ENCODE results near the gene UBE2Q2.
"Not testable (repeated sequence)": the region's sequence is repeated elsewhere in the genome, so short reads cannot be mapped to it uniquely, and the experiment has no call there.

Gene UBE2Q2

DNA sequence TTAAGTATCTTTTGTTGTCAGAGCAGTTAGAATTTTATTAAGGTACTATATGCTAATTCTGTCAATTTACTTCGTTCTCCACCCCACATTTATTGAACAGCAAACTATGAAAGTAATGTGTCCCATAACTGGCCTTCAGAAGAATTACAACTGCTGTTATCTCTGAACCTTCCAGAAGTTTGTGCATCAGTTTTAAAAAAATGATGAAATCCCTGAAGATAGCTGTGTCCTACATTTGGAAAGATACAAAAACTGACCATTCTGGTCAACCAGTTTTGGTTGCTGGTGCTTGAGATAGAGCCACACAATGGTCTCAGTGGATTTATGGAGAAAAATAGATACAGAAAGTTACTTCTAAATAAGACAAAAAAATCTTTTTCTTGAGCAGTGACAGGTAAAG lies 5.9 kb downstream of the UBE2Q2 start:
- no peaks in the 10 kb centered on the region for H3K27me3 ChIP-seq (ENCODE audit: insufficient read depth, poor library complexity, severe bottlenecking)
- no peaks in the 10 kb centered on the region for H3K9me3 ChIP-seq (ENCODE audit: severe bottlenecking)
- peaks cover 30% of the 10 kb centered on the region for H3K4me1 ChIP-seq (ENCODE audit: insufficient read depth, poor library complexity, severe bottlenecking)
- DNase-seq (ENCODE audit: low spot score) (no peak), ATAC-seq (ENCODE audit: low read depth) (no peak)
- no peak for TF ChIP-seq CTCF (IDR thresholded peaks at IDR 0.05; ENCODE audit: poor library complexity, severe bottlenecking)
- H3K4me3 ChIP-seq (ENCODE audit: severe bottlenecking), result no peak overlapping the region
- no peak overlapping the region for H3K27ac ChIP-seq (ENCODE audit: poor library complexity, severe bottlenecking)
- H3K36me3 ChIP-seq (ENCODE audit: low read depth), result peaks cover 15% of the 10 kb centered on the region

DNA sequence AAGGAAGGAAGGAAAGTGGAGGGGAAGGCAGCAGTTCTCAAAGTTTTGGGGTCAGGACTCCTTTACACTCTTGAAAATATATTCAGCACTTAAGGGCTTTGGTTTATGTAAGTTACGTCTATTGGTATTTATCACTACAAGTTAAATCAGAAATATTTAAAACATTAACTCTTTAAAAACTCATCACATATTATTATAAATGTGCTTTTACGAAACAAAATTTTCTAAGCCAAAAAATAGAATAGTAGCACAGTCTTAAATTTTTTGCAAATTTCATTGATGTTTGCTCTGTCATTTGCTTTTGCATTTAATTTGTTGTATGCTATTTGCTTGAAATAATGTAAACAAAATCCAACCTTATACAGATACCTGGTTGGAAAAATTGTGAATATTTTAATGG lies 7.5 kb downstream of the UBE2Q2 start:
- H3K4me1 ChIP-seq (ENCODE audit: insufficient read depth, poor library complexity, severe bottlenecking), result peaks cover 21% of the 10 kb centered on the region
- no peaks in the 10 kb centered on the region for H3K9me3 ChIP-seq (ENCODE audit: severe bottlenecking)
- TF ChIP-seq CTCF (IDR thresholded peaks at IDR 0.05; ENCODE audit: poor library complexity, severe bottlenecking), result no peak
- H3K4me3 ChIP-seq (ENCODE audit: severe bottlenecking), result no peak overlapping the region
- ATAC-seq (ENCODE audit: low read depth) (no peak), DNase-seq (ENCODE audit: low spot score) (no peak)
- peaks cover 29% of the 10 kb centered on the region for H3K36me3 ChIP-seq (ENCODE audit: low read depth)
- no peak overlapping the region for H3K27ac ChIP-seq (ENCODE audit: poor library complexity, severe bottlenecking)
- no peaks in the 10 kb centered on the region for H3K27me3 ChIP-seq (ENCODE audit: insufficient read depth, poor library complexity, severe bottlenecking)

- H3K4me3 ChIP-seq (ENCODE audit: severe bottlenecking); ATAC-seq (ENCODE audit: low read depth); H3K27ac ChIP-seq (ENCODE audit: poor library complexity, severe bottlenecking); H3K9me3 ChIP-seq (ENCODE audit: severe bottlenecking); DNase-seq (ENCODE audit: low spot score); H3K27me3 ChIP-seq (ENCODE audit: insufficient read depth, poor library complexity, severe bottlenecking): not testable (repeated sequence)
- Histone ChIP-seq H3K36me3 (ENCODE audit: low read depth) (peaks cover 28% of the 10 kb centered on the region), H3K4me1 (ENCODE audit: insufficient read depth, poor library complexity, severe bottlenecking) (peaks cover 14% of the 10 kb centered on the region)
Measured at GRCh38 chr15:75851566-75851965, 8.3 kb downstream of the UBE2Q2 start.

DNA sequence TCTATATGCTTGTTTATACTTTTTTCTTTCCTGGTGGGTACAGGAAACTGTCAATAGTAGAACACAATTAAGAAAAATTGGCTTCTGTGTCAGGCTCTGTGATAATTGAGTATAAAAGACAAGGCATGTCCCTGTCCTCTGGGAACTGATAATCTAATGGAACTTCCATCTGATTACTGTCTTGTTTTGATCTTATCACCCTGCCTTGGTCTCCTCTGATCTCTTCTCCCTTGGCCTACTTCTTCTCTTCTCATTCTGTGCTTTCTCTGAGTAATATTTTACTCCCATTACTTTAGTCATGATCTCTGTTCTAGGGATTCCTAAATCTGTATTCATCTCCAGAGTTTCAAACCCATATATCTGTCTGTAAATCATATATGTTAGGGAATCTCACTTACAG lies 14.6 kb downstream of the UBE2Q2 start:
- Histone ChIP-seq H3K27me3 (ENCODE audit: insufficient read depth, poor library complexity, severe bottlenecking) (no peaks in the 10 kb centered on the region), H3K27ac (ENCODE audit: poor library complexity, severe bottlenecking) (no peak overlapping the region), H3K4me3 (ENCODE audit: severe bottlenecking) (no peak overlapping the region), H3K36me3 (ENCODE audit: low read depth) (peaks cover 39% of the 10 kb centered on the region), H3K4me1 (ENCODE audit: insufficient read depth, poor library complexity, severe bottlenecking) (no peaks in the 10 kb centered on the region), H3K9me3 (ENCODE audit: severe bottlenecking) (no peaks in the 10 kb centered on the region)
- no peak for ATAC-seq (ENCODE audit: low read depth)
- no peak for DNase-seq (ENCODE audit: low spot score)
- TF ChIP-seq CTCF (IDR thresholded peaks at IDR 0.05; ENCODE audit: poor library complexity, severe bottlenecking), result no peak

GRCh38 chr15:75861750-75862402 lies 18.6 kb downstream of the UBE2Q2 start:
- no peak overlapping the region for H3K4me3 ChIP-seq (ENCODE audit: severe bottlenecking)
- peaks cover 27% of the 10 kb centered on the region for H3K36me3 ChIP-seq (ENCODE audit: low read depth)
- no peak for TF ChIP-seq CTCF (IDR thresholded peaks at IDR 0.05; ENCODE audit: poor library complexity, severe bottlenecking)
- no peaks in the 10 kb centered on the region for H3K27me3 ChIP-seq (ENCODE audit: insufficient read depth, poor library complexity, severe bottlenecking)
- no peak overlapping the region for H3K27ac ChIP-seq (ENCODE audit: poor library complexity, severe bottlenecking)
- no peaks in the 10 kb centered on the region for H3K9me3 ChIP-seq (ENCODE audit: severe bottlenecking)
- DNase-seq (ENCODE audit: low spot score) (no peak), ATAC-seq (ENCODE audit: low read depth) (no peak)
- H3K4me1 ChIP-seq (ENCODE audit: insufficient read depth, poor library complexity, severe bottlenecking), result peaks cover 2% of the 10 kb centered on the region

All from RWPE2 (cell line).